ENCODE data around the gene ACADS. TPM values are rescaled to one million over a fixed set of nuclear protein-coding genes. Genes with fewer than 3 reads are reported as not detected.

Gene ACADS
- total RNA-seq, 1 experiment from 2014 or later: 12.5 TPM

DNA sequence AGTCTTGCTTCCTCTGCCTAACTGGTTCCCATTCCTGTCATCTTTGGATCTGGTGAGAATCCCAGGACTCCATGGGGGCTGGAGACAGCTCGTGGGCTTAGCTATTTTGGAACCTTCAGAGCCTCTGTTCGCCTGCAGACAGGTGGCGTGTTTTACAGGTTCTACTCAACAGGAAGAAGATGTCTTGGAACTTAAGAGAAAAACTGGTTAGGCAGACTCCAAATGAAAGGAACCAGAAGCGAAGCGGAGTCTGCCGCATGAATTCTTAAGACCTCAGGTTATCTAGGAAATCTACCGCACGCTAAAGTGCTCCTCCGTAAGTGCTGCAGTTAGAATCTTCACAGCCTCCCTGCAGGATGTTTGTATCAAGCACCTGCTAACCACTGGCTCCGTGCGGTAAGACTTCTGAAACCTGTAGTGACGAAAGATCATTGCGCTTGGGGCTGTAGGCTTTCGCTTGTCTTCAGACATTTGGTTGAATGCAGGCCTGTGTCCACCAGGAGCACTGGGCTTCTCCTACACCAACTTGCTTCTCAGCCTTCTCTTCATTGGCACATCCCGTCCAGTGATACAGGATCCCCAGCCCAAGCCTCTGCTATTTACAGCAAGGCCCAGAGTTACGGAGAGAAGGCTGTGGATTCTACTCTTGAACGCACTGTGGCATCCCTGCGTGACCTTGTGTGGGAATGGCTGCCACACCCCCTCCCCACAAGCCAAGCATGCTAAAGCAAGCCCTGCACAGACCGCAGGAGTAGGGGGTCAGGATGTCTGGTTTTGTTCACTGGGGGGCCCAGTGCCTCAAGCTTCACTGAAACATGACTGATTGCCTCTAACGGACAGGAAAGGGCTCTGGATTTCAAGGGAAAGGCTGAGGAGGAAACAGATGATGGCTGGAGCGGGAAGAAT lies 35.0 kb downstream of the ACADS start:
- Mint-ChIP-seq H3K36me3 (ENCODE audit: insufficient read depth, unreplicated experiment) (peaks cover 53% of the 10 kb centered on the region), H3K27me3 (ENCODE audit: insufficient read depth, unreplicated experiment) (no peaks in the 10 kb centered on the region), H3K9me3 (ENCODE audit: unreplicated experiment) (no peaks in the 10 kb centered on the region), H3K27ac (ENCODE audit: unreplicated experiment) (peak overlapping the region; percentile 66), H3K4me1 (ENCODE audit: low read depth, unreplicated experiment) (no peaks in the 10 kb centered on the region), H3K4me3 (ENCODE audit: unreplicated experiment) (no peak overlapping the region)
- Histone ChIP-seq H3K36me3 (ENCODE audit: control insufficient read depth, insufficient read depth, low read length) (peaks cover 3% of the 10 kb centered on the region), H3K9me3 (no peaks in the 10 kb centered on the region), H3K4me1 (no peaks in the 10 kb centered on the region), H3K4me3 (ENCODE audit: low read depth, low read length) (no peak overlapping the region), H3K27me3 (replicated peaks; ENCODE audit: control insufficient read depth, insufficient read depth, low read length) (no peaks in the 10 kb centered on the region)
- TF ChIP-seq, protein P1, sequence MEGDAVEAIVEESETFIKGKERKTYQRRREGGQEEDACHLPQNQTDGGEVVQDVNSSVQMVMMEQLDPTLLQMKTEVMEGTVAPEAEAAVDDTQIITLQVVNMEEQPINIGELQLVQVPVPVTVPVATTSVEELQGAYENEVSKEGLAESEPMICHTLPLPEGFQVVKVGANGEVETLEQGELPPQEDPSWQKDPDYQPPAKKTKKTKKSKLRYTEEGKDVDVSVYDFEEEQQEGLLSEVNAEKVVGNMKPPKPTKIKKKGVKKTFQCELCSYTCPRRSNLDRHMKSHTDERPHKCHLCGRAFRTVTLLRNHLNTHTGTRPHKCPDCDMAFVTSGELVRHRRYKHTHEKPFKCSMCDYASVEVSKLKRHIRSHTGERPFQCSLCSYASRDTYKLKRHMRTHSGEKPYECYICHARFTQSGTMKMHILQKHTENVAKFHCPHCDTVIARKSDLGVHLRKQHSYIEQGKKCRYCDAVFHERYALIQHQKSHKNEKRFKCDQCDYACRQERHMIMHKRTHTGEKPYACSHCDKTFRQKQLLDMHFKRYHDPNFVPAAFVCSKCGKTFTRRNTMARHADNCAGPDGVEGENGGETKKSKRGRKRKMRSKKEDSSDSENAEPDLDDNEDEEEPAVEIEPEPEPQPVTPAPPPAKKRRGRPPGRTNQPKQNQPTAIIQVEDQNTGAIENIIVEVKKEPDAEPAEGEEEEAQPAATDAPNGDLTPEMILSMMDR (IDR thresholded peaks at IDR 0.05; ENCODE audit: insufficient read depth in 1 of 2, low read depth in 1 of 2, low read length in 1 of 2, severe bottlenecking in 1 of 2, unreplicated experiment in 1 of 2): no peak
- ChIA-PET CTCF (no interaction called here), POLR2A (no interaction called here)
- DNase-seq: no peak
- BruUV-seq (replicated peaks): no TSS peak
- intact Hi-C loops (cut with micrococcal nuclease; ENCODE audit: unreplicated experiment): no loop called here

DNA sequence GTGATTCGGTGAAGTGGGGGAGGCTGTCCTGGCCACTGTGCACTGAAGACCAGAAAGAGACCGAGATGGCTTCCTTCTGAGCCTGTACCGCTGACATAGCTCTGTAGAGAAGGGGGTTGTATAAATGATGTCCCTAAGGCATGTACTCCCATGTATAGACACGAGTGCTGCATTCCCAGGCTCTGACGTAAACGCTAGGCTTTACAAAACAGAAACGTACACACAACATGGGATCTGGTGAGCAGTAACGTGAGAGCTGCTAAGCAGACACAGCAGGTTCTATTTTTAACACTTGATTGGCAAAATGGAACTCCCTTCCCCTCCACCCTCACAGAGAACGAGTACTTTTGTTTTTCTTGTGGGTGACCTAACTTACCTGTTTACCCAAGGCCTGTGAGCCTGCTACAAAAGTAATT lies 35.9 kb downstream of the ACADS start:
- Histone ChIP-seq H3K36me3 (ENCODE audit: control insufficient read depth, insufficient read depth, low read length) (peaks cover 3% of the 10 kb centered on the region), H3K4me1 (no peaks in the 10 kb centered on the region), H3K9me3 (no peaks in the 10 kb centered on the region), H3K27me3 (replicated peaks; ENCODE audit: control insufficient read depth, insufficient read depth, low read length) (no peaks in the 10 kb centered on the region), H3K4me3 (ENCODE audit: low read depth, low read length) (no peak overlapping the region)
- CTCF ChIA-PET: no interaction called here
- no peak for DNase-seq
- peaks cover 53% of the 10 kb centered on the region for H3K36me3 Mint-ChIP-seq (ENCODE audit: insufficient read depth, unreplicated experiment)
- no peaks in the 10 kb centered on the region for H3K27me3 Mint-ChIP-seq (ENCODE audit: insufficient read depth, unreplicated experiment)
- no peaks in the 10 kb centered on the region for H3K4me1 Mint-ChIP-seq (ENCODE audit: low read depth, unreplicated experiment)
- H3K9me3 Mint-ChIP-seq (ENCODE audit: unreplicated experiment): no peaks in the 10 kb centered on the region
- POLR2A ChIA-PET: interaction anchor here (0.6 kb wide), 1 partner anchor 180 kb away, joined by 3 read pairs; the partner anchor contains the start of gene POP5
- no peak overlapping the region for H3K27ac Mint-ChIP-seq (ENCODE audit: unreplicated experiment)
- intact Hi-C loops (cut with micrococcal nuclease; ENCODE audit: unreplicated experiment): no loop called here
- TF ChIP-seq, protein P1 (IDR thresholded peaks at IDR 0.05; ENCODE audit: insufficient read depth in 1 of 2, low read depth in 1 of 2, low read length in 1 of 2, severe bottlenecking in 1 of 2, unreplicated experiment in 1 of 2): no peak
- no TSS peak for BruUV-seq (replicated peaks)
- H3K4me3 Mint-ChIP-seq (ENCODE audit: unreplicated experiment): no peak overlapping the region

DNA sequence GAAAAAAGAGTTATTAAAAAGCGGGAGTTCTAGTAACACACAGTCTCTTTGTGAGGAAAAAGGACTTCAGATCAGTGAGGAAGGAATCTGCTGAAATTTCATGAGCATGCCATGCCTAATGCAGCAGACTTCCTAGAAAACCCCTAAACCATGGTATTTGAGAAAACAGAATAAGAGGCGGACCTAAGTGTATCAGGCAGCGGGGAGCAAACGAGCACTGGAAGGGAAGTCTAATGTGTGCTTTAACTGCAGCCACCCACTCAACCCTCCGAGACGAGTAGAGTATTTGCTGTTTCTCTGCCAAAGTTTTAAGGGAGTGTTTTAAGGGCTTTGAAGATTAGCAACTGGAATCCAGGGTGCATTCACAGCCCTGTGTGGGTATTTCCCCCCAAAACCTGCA lies 36.5 kb downstream of the ACADS start:
- TF ChIP-seq, protein P1 (IDR thresholded peaks at IDR 0.05; ENCODE audit: insufficient read depth in 1 of 2, low read depth in 1 of 2, low read length in 1 of 2, severe bottlenecking in 1 of 2, unreplicated experiment in 1 of 2): no peak
- H3K27ac Mint-ChIP-seq (ENCODE audit: unreplicated experiment): no peak overlapping the region
- H3K36me3 ChIP-seq (ENCODE audit: control insufficient read depth, insufficient read depth, low read length): peaks cover 4% of the 10 kb centered on the region
- H3K4me1 Mint-ChIP-seq (ENCODE audit: low read depth, unreplicated experiment): no peaks in the 10 kb centered on the region
- no peaks in the 10 kb centered on the region for H3K9me3 Mint-ChIP-seq (ENCODE audit: unreplicated experiment)
- no peaks in the 10 kb centered on the region for H3K27me3 ChIP-seq (replicated peaks; ENCODE audit: control insufficient read depth, insufficient read depth, low read length)
- no peak overlapping the region for H3K4me3 Mint-ChIP-seq (ENCODE audit: unreplicated experiment)
- intact Hi-C loops (cut with micrococcal nuclease; ENCODE audit: unreplicated experiment): no loop called here
- peaks cover 54% of the 10 kb centered on the region for H3K36me3 Mint-ChIP-seq (ENCODE audit: insufficient read depth, unreplicated experiment)
- no peak overlapping the region for H3K4me3 ChIP-seq (ENCODE audit: low read depth, low read length)
- no peaks in the 10 kb centered on the region for H3K9me3 ChIP-seq
- POLR2A ChIA-PET: interaction anchor here (0.6 kb wide), 1 partner anchor 181 kb away, joined by 3 read pairs; the partner anchor contains the start of gene POP5
- no peaks in the 10 kb centered on the region for H3K27me3 Mint-ChIP-seq (ENCODE audit: insufficient read depth, unreplicated experiment)
- no peak for DNase-seq
- CTCF ChIA-PET: no interaction called here
- BruUV-seq (replicated peaks): no TSS peak
- H3K4me1 ChIP-seq: 0 out of 2 replicates have a peak, but pooled peaks cover 3% of the 10 kb centered on the region

All from Caco-2 (cell line).